ENCODE data around the gene PGAM5. TPM values are rescaled to one million over a fixed set of nuclear protein-coding genes. Genes with fewer than 3 reads are reported as not detected.
"Not testable (repeated sequence)": the region's sequence is repeated elsewhere in the genome, so short reads cannot be mapped to it uniquely, and the experiment has no call there.

PGAM5 gene
- total and polyA plus RNA-seq, 8 donors, result 13.6 to 37.4 (median 17.2) TPM

DNA sequence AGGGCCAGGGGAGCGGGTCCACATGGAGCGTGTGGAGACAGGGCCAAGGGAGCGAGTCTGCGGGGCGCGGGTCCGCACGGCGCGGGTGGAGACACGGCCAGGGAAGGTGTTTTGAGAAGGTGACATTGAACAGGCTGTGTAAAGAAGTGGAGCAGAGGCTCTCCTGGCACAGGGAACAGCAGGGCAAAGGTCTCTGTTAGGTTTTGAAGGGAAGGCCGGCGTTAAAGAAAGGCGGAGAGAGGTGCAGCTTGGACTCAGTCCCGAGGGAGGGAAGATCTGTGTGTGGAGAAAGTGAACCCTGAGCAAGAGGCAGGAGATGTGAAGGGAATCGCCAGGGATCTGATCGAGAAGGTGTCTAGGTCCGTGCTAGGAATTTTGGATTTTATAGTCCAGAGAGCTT is 21.4 kb upstream of the PGAM5 start:
- H3K4me3 ChIP-seq, result no peak overlapping the region
- H3K36me3 ChIP-seq, result no peaks in the 10 kb centered on the region
- TF ChIP-seq, protein P1, sequence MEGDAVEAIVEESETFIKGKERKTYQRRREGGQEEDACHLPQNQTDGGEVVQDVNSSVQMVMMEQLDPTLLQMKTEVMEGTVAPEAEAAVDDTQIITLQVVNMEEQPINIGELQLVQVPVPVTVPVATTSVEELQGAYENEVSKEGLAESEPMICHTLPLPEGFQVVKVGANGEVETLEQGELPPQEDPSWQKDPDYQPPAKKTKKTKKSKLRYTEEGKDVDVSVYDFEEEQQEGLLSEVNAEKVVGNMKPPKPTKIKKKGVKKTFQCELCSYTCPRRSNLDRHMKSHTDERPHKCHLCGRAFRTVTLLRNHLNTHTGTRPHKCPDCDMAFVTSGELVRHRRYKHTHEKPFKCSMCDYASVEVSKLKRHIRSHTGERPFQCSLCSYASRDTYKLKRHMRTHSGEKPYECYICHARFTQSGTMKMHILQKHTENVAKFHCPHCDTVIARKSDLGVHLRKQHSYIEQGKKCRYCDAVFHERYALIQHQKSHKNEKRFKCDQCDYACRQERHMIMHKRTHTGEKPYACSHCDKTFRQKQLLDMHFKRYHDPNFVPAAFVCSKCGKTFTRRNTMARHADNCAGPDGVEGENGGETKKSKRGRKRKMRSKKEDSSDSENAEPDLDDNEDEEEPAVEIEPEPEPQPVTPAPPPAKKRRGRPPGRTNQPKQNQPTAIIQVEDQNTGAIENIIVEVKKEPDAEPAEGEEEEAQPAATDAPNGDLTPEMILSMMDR (IDR thresholded peaks at IDR 0.05), result no peak
- no peaks in the 10 kb centered on the region for H3K27me3 ChIP-seq
- DNase-seq (peak in 1 of 4 donors; percentile 67), ATAC-seq (no peak)
- H3K9me3 ChIP-seq, result no peaks in the 10 kb centered on the region
- intact Hi-C loops (cut with DNase I), result no loop called here
- H3K4me1 ChIP-seq, result peaks cover 5 to 16% of the 10 kb centered on the region in 2 donors
- no peak overlapping the region for H3K27ac ChIP-seq

GRCh38 chr12:132690112-132690511 is 20.5 kb upstream of the PGAM5 start:
- Histone ChIP-seq H3K27me3 (no peaks in the 10 kb centered on the region), H3K4me1 (peaks cover 5 to 16% of the 10 kb centered on the region in 2 donors), H3K27ac (no peak overlapping the region), H3K36me3 (no peaks in the 10 kb centered on the region), H3K4me3 (no peak overlapping the region), H3K9me3 (no peaks in the 10 kb centered on the region)
- intact Hi-C loops (cut with DNase I), result no loop called here
- ATAC-seq (no peak), DNase-seq (no peak)
- TF ChIP-seq, protein P1 (IDR thresholded peaks at IDR 0.05), result no peak

DNA sequence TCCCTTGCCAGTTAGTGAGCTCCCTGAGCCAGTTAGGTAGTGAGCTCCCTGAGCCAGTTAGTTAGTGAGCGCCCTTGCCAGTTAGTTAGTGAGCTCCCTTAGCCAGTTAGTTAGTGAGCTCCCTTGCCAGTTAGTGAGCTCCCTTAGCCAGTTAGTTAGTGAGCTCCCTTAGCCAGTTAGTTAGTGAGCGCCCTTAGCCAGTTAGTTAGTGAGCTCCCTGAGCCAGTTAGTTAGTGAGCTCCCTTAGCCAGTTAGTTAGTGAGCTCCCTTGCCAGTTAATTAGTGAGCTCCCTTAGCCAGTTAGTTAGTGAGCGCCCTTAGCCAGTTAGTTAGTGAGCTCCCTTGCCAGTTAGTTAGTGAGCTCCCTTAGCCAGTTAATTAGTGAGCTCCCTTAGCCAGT is 18.6 kb upstream of the PGAM5 start:
- H3K36me3 ChIP-seq, result peaks cover 0 to 15% of the 10 kb centered on the region in 2 donors
- H3K27ac ChIP-seq; DNase-seq; H3K9me3 ChIP-seq; H3K4me1 ChIP-seq; H3K27me3 ChIP-seq; ATAC-seq; intact Hi-C loops (cut with DNase I); H3K4me3 ChIP-seq: not testable (repeated sequence)

DNA sequence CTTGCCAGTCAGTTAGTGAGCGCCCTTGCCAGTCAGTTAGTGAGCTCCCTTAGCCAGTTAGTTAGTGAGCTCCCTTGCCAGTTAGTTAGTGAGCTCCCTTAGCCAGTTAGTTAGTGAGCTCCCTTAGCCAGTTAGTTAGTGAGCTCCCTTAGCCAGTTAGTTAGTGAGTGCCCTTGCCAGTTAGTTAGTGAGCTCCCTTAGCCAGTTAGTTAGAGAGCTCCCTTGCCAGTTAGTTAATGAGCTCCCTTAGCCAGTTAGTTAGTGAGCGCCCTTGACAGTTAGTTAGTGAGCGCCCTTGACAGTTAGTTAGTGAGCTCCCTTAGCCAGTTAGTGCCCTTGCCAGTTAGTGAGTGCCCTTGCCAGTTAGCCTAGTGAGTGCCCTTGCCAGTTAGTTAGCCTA is 15.8 kb upstream of the PGAM5 start:
- H3K4me1 ChIP-seq; intact Hi-C loops (cut with DNase I); H3K27ac ChIP-seq; ATAC-seq; DNase-seq; H3K4me3 ChIP-seq; H3K27me3 ChIP-seq; H3K9me3 ChIP-seq: not testable (repeated sequence)
- H3K36me3 ChIP-seq, result peaks cover 0 to 32% of the 10 kb centered on the region in 2 donors

GRCh38 chr12:132695431-132695830 is 15.2 kb upstream of the PGAM5 start:
- no peaks in the 10 kb centered on the region for H3K27me3 ChIP-seq
- no peaks in the 10 kb centered on the region for H3K4me1 ChIP-seq
- DNase-seq (peak in 1 of 4 donors; percentile 56), ATAC-seq (no peak)
- no peak overlapping the region for H3K27ac ChIP-seq
- intact Hi-C loops (cut with DNase I), result no loop called here
- H3K36me3 ChIP-seq, result peaks cover 0 to 32% of the 10 kb centered on the region in 2 donors
- no peak overlapping the region for H3K4me3 ChIP-seq
- TF ChIP-seq, protein P1 (IDR thresholded peaks at IDR 0.05), result no peak
- H3K9me3 ChIP-seq, result no peaks in the 10 kb centered on the region

- H3K9me3 ChIP-seq, result no peaks in the 10 kb centered on the region
- no peaks in the 10 kb centered on the region for H3K27me3 ChIP-seq
- H3K36me3 ChIP-seq, result peaks cover 0 to 45% of the 10 kb centered on the region in 2 donors
- TF ChIP-seq, protein P1 (IDR thresholded peaks at IDR 0.05), result no peak
- no peak for DNase-seq
- H3K4me1 ChIP-seq, result no peaks in the 10 kb centered on the region
- no peak for ATAC-seq
- H3K27ac ChIP-seq, result no peak overlapping the region
- intact Hi-C loops (cut with DNase I), result no loop called here
- no peak overlapping the region for H3K4me3 ChIP-seq
Measured at GRCh38 chr12:132698341-132698740, 12.3 kb upstream of the PGAM5 start.

Data from left lung (tissue), 10 donors.